Parathyroid adenoma (tissue), 2 donors: Measurements from ENCODE around the gene APPL2.

ENCODE experiments used
- H2AFZ ChIP-seq: fragments of 300-600 bp; sonication (generic); one replicate; pipeline ENCODE4 v1.7.0; 2017; ENCODE audit warnings: antibody characterized with exemption, mild to moderate bottlenecking
- H3K27ac ChIP-seq: fragments of 300-600 bp; sonication (generic); one replicate; pipeline ENCODE4 v1.7.0; 2017
- H3K27me3 ChIP-seq: fragments of 300-600 bp; sonication (generic); one replicate; pipeline ENCODE4 v1.7.0; 2017; ENCODE audit warnings: low read length; ENCODE audit not compliant: control insufficient read depth, insufficient read depth
- H3K36me3 ChIP-seq: fragments of 300-600 bp; sonication (generic); one replicate; pipeline ENCODE4 v1.7.0; 2017; ENCODE audit warnings: low read length; ENCODE audit not compliant: control insufficient read depth, insufficient read depth
- H3K4me1 ChIP-seq: fragments of 300-600 bp; sonication (generic); one replicate; pipeline ENCODE4 v1.7.0; 2017; ENCODE audit warnings: control low read depth
- H3K4me2 ChIP-seq: fragments of 300-600 bp; sonication (generic); one replicate; pipeline ENCODE4 v1.7.0; 2017; ENCODE audit warnings: low read length
- H3K4me3 ChIP-seq: fragments of 300-600 bp; sonication (generic); one replicate; pipeline ENCODE4 v1.7.0; 2017; ENCODE audit warnings: low read depth, low read length
- H3K79me2 ChIP-seq: fragments of 300-600 bp; sonication (generic); one replicate; pipeline ENCODE4 v1.7.0; 2017; ENCODE audit warnings: control low read depth
- H3K9ac ChIP-seq: fragments of 300-600 bp; sonication (generic); one replicate; pipeline ENCODE4 v1.7.0; 2017; ENCODE audit warnings: mild to moderate bottlenecking
- H3K9me3 ChIP-seq: fragments of 300-600 bp; sonication (generic); one replicate; pipeline ENCODE4 v1.7.0; 2017; ENCODE audit warnings: low read length; ENCODE audit not compliant: control insufficient read depth
- CTCF ChIP-seq: fragments of 300-600 bp; sonication (generic); IDR thresholded peaks from one replicate; pipeline ENCODE4 v1.7.0; 2017; ENCODE audit warnings: antibody characterized with exemption, mild to moderate bottlenecking
- donor health status: primary hyperparathyroidism.

The APPL2 gene

GRCh38 chr12:105164068-105164467, 71.9 kb downstream of the APPL2 start:
- Histone ChIP-seq H3K4me1 (peaks cover 12% of the 10 kb centered on the region), H3K4me3 (peak overlapping the region; percentile 3), H3K27me3 (no peaks in the 10 kb centered on the region), H3K9ac (no peak overlapping the region), H3K36me3 (no peaks in the 10 kb centered on the region), H3K4me2 (peak overlapping the region; percentile 54), H3K79me2 (no peaks in the 10 kb centered on the region), H3K9me3 (no peaks in the 10 kb centered on the region), H2AFZ (no peak overlapping the region), H3K27ac (peak overlapping the region; percentile 4)
- no peak for TF ChIP-seq CTCF

DNA sequence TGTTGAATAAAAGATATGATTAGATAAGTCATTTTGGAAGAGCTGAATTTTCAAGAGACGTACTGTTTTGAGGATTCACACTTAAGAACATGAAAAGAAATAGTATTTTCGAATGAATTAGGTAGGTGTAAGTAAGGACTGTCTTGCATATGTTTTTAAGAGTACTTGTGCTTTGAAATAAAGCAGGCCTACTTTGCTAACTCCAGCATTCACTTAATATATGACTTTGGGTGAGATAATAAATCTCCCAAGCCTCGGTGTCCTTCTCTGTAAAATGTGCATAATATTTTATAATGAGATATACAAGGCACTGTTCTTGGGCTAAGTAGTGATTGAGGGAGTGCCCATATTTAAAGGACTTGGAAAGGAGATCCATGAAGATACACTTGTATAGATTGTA, 73.8 kb downstream of the APPL2 start:
- H3K27ac ChIP-seq, result no peak overlapping the region
- H2AFZ ChIP-seq, result no peak overlapping the region
- peaks cover 12% of the 10 kb centered on the region for H3K4me1 ChIP-seq
- no peaks in the 10 kb centered on the region for H3K79me2 ChIP-seq
- H3K9ac ChIP-seq, result no peak overlapping the region
- no peak overlapping the region for H3K4me3 ChIP-seq
- no peaks in the 10 kb centered on the region for H3K36me3 ChIP-seq
- no peak overlapping the region for H3K4me2 ChIP-seq
- no peak for TF ChIP-seq CTCF
- H3K9me3 ChIP-seq, result no peaks in the 10 kb centered on the region
- no peaks in the 10 kb centered on the region for H3K27me3 ChIP-seq

DNA sequence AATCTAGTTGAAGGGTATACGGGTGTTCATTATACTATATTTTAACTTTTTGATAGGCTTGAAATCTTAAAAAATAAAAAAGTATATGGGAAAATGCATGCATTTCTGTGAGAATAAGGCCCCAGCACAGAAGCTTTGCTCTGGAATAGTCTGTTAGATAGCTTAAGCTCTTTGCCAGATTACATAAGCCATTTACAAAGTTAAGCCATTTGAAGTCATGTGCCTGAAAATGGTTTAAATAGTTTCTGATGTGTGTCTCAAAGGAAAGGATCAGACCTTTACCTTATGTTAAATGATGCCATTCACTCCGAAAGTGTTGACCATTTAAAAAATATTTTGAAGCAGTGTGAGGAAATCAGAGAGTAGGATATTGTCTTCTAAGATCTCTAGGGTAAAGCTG, 77.1 kb downstream of the APPL2 start:
- no peaks in the 10 kb centered on the region for H3K27me3 ChIP-seq
- no peak overlapping the region for H2AFZ ChIP-seq
- no peaks in the 10 kb centered on the region for H3K79me2 ChIP-seq
- H3K4me2 ChIP-seq, result no peak overlapping the region
- TF ChIP-seq CTCF, result no peak
- H3K9me3 ChIP-seq, result no peaks in the 10 kb centered on the region
- no peak overlapping the region for H3K4me3 ChIP-seq
- peaks cover 2% of the 10 kb centered on the region for H3K4me1 ChIP-seq
- no peak overlapping the region for H3K27ac ChIP-seq
- H3K9ac ChIP-seq, result no peak overlapping the region
- H3K36me3 ChIP-seq, result no peaks in the 10 kb centered on the region

GRCh38 chr12:105157606-105158005, 78.4 kb downstream of the APPL2 start:
- H3K36me3 ChIP-seq, result no peaks in the 10 kb centered on the region
- H3K9ac ChIP-seq, result no peak overlapping the region
- H3K27ac ChIP-seq, result no peak overlapping the region
- TF ChIP-seq CTCF, result no peak
- H3K4me2 ChIP-seq, result no peak overlapping the region
- no peaks in the 10 kb centered on the region for H3K9me3 ChIP-seq
- H3K4me3 ChIP-seq, result no peak overlapping the region
- no peaks in the 10 kb centered on the region for H3K4me1 ChIP-seq
- no peaks in the 10 kb centered on the region for H3K79me2 ChIP-seq
- H3K27me3 ChIP-seq, result no peaks in the 10 kb centered on the region
- H2AFZ ChIP-seq, result no peak overlapping the region

DNA sequence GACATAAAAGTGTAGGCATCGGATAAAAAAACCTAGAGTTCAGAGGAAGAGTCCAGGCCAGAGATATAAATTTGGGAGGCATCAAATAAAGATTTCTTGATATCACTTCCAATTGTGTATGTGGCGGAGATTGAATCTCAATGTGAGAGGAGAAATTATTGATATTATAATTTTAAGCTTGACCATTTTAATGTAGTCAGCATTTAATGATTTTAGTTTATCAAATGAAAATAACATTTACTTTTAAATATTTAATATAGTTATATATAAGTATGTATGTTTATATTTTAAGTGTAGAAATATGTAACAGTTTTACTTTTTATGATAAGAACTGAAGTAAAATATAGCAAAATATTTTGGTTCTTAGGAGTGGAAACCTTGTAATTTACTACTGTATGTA, 79.7 kb downstream of the APPL2 start:
- H3K27me3 ChIP-seq, result no peaks in the 10 kb centered on the region
- H3K9ac ChIP-seq, result no peak overlapping the region
- no peaks in the 10 kb centered on the region for H3K9me3 ChIP-seq
- no peak for TF ChIP-seq CTCF
- H3K4me3 ChIP-seq, result no peak overlapping the region
- H3K36me3 ChIP-seq, result no peaks in the 10 kb centered on the region
- no peak overlapping the region for H2AFZ ChIP-seq
- no peaks in the 10 kb centered on the region for H3K4me1 ChIP-seq
- no peak overlapping the region for H3K27ac ChIP-seq
- H3K4me2 ChIP-seq, result no peak overlapping the region
- no peaks in the 10 kb centered on the region for H3K79me2 ChIP-seq
